ENCODE measurements around the gene AUTS2.

- TF ChIP-seq, protein P1, sequence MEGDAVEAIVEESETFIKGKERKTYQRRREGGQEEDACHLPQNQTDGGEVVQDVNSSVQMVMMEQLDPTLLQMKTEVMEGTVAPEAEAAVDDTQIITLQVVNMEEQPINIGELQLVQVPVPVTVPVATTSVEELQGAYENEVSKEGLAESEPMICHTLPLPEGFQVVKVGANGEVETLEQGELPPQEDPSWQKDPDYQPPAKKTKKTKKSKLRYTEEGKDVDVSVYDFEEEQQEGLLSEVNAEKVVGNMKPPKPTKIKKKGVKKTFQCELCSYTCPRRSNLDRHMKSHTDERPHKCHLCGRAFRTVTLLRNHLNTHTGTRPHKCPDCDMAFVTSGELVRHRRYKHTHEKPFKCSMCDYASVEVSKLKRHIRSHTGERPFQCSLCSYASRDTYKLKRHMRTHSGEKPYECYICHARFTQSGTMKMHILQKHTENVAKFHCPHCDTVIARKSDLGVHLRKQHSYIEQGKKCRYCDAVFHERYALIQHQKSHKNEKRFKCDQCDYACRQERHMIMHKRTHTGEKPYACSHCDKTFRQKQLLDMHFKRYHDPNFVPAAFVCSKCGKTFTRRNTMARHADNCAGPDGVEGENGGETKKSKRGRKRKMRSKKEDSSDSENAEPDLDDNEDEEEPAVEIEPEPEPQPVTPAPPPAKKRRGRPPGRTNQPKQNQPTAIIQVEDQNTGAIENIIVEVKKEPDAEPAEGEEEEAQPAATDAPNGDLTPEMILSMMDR (IDR thresholded peaks at IDR 0.05; ENCODE audit: control extremely low read depth in 1 of 3, insufficient read depth in 1 of 3, low read depth in 1 of 3, low read length in 3 of 3): no peak
- no peak for TF ChIP-seq SAP30 (IDR thresholded peaks at IDR 0.05; ENCODE audit: insufficient read depth, insufficient replicate concordance, low read length)
- TF ChIP-seq POLR2A (IDR thresholded peaks at IDR 0.05; ENCODE audit: control extremely low read depth in 1 of 2, low read depth in 2 of 2, low read length in 2 of 2): no peak
Measured at GRCh38 chr7:70154521-70155180, 556.4 kb downstream of the AUTS2 start.
